Karpas-422 (cell line): ENCODE results near the gene HS6ST3. TPM values are rescaled to one million over a fixed set of nuclear protein-coding genes. Genes with fewer than 3 reads are reported as not detected.

Source experiments
- DNase-seq: peaks from one replicate; pipeline ENCODE4 v3.0.0-alpha.2; 2015
- H2AFZ ChIP-seq: fragments of 200-600 bp; sonication (generic); 2 replicates; pipeline ENCODE4 v1.6.1; 2014; ENCODE audit warnings: antibody characterized with exemption, low read length, mixed read lengths
- H3K27ac ChIP-seq: fragments of 200-600 bp; sonication (generic); 2 replicates; pipeline ENCODE4 v1.5.1; 2014; ENCODE audit warnings: mild to moderate bottlenecking, low read length, moderate library complexity
- H3K27me3 ChIP-seq: fragments of 200-600 bp; sonication (generic); 2 replicates; pipeline ENCODE4 v1.6.1; 2014; ENCODE audit warnings: low read length, mixed read lengths
- H3K36me3 ChIP-seq: fragments of 200-600 bp; sonication (generic); 2 replicates; pipeline ENCODE4 v1.6.1; 2014; ENCODE audit warnings: low read length, mixed read lengths; ENCODE audit not compliant: insufficient read depth
- H3K4me1 ChIP-seq: fragments of 200-600 bp; sonication (generic); 2 replicates; pipeline ENCODE4 v1.6.1; 2014; ENCODE audit warnings: mild to moderate bottlenecking, low read length, mixed read lengths
- H3K4me2 ChIP-seq: fragments of 200-600 bp; sonication (generic); 2 replicates; pipeline ENCODE4 v1.6.1; 2014; ENCODE audit warnings: low read length, low read depth, mild to moderate bottlenecking; ENCODE audit not compliant: poor library complexity, severe bottlenecking
- H3K4me3 ChIP-seq: fragments of 200-600 bp; sonication (generic); 2 replicates; pipeline ENCODE4 v1.5.1; 2014; ENCODE audit warnings: mild to moderate bottlenecking, antibody characterized with exemption, low read length, mixed read lengths
- H3K79me2 ChIP-seq: fragments of 200-600 bp; sonication (generic); 2 replicates; pipeline ENCODE4 v1.6.1; 2014; ENCODE audit warnings: mild to moderate bottlenecking, low read length, mixed read lengths
- H3K9ac ChIP-seq: fragments of 200-600 bp; sonication (generic); 2 replicates; pipeline ENCODE4 v1.6.0; 2014; ENCODE audit warnings: low read length
- H3K9me2 ChIP-seq: fragments of 200-600 bp; sonication (generic), shearing (Covaris generic); replicated peaks from 2 replicates; pipeline ENCODE4 v1.6.0; 2014; ENCODE audit warnings: mild to moderate bottlenecking, low read length, moderate library complexity; ENCODE audit not compliant: insufficient read depth
- H3K9me3 ChIP-seq: fragments of 300-700, 200-600 bp; sonication (generic); 2 replicates; pipeline ENCODE4 v1.6.1; 2014; ENCODE audit warnings: low read length, mixed read lengths
- H4K20me1 ChIP-seq: fragments of 200-600 bp; sonication (generic); 2 replicates; pipeline ENCODE4 v1.6.1; 2014; ENCODE audit warnings: mild to moderate bottlenecking, antibody characterized with exemption, low read length, low read depth; ENCODE audit not compliant: insufficient read depth
- total RNA-seq: library from RNA; depleted of rRNA; stranded (reverse); fragments of >200 nt; shearing (Covaris generic); gene quantifications from 2 replicates; pipeline ENCODE4 v1.2.3, GENCODE V29; 2014; ENCODE audit warnings: low replicate concordance

HS6ST3 gene
- total RNA-seq, 1 experiment from 2014 or later, result not detected

GRCh38 chr13:96849091-96849490, 759.2 kb downstream of the HS6ST3 start:
- Histone ChIP-seq H3K4me3 (no peak overlapping the region), H3K36me3 (no peaks in the 10 kb centered on the region), H3K9ac (no peak overlapping the region), H3K9me2 (no peaks in the 10 kb centered on the region), H3K4me2 (no peak overlapping the region), H3K27me3 (no peaks in the 10 kb centered on the region), H3K4me1 (no peaks in the 10 kb centered on the region), H3K9me3 (no peaks in the 10 kb centered on the region), H4K20me1 (no peaks in the 10 kb centered on the region), H3K27ac (no peak overlapping the region), H3K79me2 (no peaks in the 10 kb centered on the region), H2AFZ (no peak overlapping the region)
- DNase-seq, result no peak

- Histone ChIP-seq H3K4me3 (no peak overlapping the region), H3K79me2 (no peaks in the 10 kb centered on the region), H2AFZ (no peak overlapping the region), H3K27ac (no peak overlapping the region), H3K4me2 (no peak overlapping the region), H3K9me2 (no peaks in the 10 kb centered on the region), H4K20me1 (no peaks in the 10 kb centered on the region), H3K9ac (no peak overlapping the region), H3K4me1 (no peaks in the 10 kb centered on the region), H3K9me3 (no peaks in the 10 kb centered on the region), H3K27me3 (no peaks in the 10 kb centered on the region), H3K36me3 (no peaks in the 10 kb centered on the region)
- no peak for DNase-seq
Observed at GRCh38 chr13:96850538-96851145, 760.7 kb downstream of the HS6ST3 start.

GRCh38 chr13:96851856-96852445, 762.0 kb downstream of the HS6ST3 start:
- no peak overlapping the region for H2AFZ ChIP-seq
- H3K79me2 ChIP-seq, result no peaks in the 10 kb centered on the region
- no peaks in the 10 kb centered on the region for H4K20me1 ChIP-seq
- H3K9ac ChIP-seq, result no peak overlapping the region
- no peaks in the 10 kb centered on the region for H3K9me2 ChIP-seq
- H3K36me3 ChIP-seq, result no peaks in the 10 kb centered on the region
- no peak overlapping the region for H3K27ac ChIP-seq
- no peak overlapping the region for H3K4me3 ChIP-seq
- no peaks in the 10 kb centered on the region for H3K9me3 ChIP-seq
- DNase-seq, result no peak
- no peaks in the 10 kb centered on the region for H3K27me3 ChIP-seq
- no peak overlapping the region for H3K4me2 ChIP-seq
- H3K4me1 ChIP-seq, result no peaks in the 10 kb centered on the region

GRCh38 chr13:96858133-96858826, 768.4 kb downstream of the HS6ST3 start:
- no peak overlapping the region for H3K4me2 ChIP-seq
- H3K36me3 ChIP-seq, result no peaks in the 10 kb centered on the region

GRCh38 chr13:96860882-96861281, 771.0 kb downstream of the HS6ST3 start:
- Histone ChIP-seq H2AFZ (no peak overlapping the region), H3K9ac (no peak overlapping the region), H3K9me3 (no peaks in the 10 kb centered on the region), H4K20me1 (no peaks in the 10 kb centered on the region), H3K27me3 (no peaks in the 10 kb centered on the region), H3K4me1 (no peaks in the 10 kb centered on the region), H3K36me3 (no peaks in the 10 kb centered on the region), H3K4me3 (no peak overlapping the region), H3K4me2 (no peak overlapping the region), H3K9me2 (no peaks in the 10 kb centered on the region; the same call in 1 of the 2 replicates), H3K27ac (no peak overlapping the region), H3K79me2 (no peaks in the 10 kb centered on the region)
- no peak for DNase-seq

More at GRCh38 chr13:96858133-96858826, 768.4 kb downstream of the HS6ST3 start:
- Histone ChIP-seq H3K79me2 (no peaks in the 10 kb centered on the region), H3K27me3 (no peaks in the 10 kb centered on the region), H3K9me3 (no peaks in the 10 kb centered on the region), H3K4me1 (no peaks in the 10 kb centered on the region), H3K9me2 (no peaks in the 10 kb centered on the region), H3K4me3 (no peak overlapping the region), H4K20me1 (no peaks in the 10 kb centered on the region), H2AFZ (no peak overlapping the region), H3K27ac (no peak overlapping the region), H3K9ac (no peak overlapping the region)
- DNase-seq, result no peak

GRCh38 chr13:96862093-96862492, 772.2 kb downstream of the HS6ST3 start:
- no peaks in the 10 kb centered on the region for H3K79me2 ChIP-seq
- no peak overlapping the region for H3K27ac ChIP-seq
- H3K9ac ChIP-seq, result no peak overlapping the region
- H3K4me3 ChIP-seq, result no peak overlapping the region
- no peaks in the 10 kb centered on the region for H3K4me1 ChIP-seq
- H3K36me3 ChIP-seq, result no peaks in the 10 kb centered on the region
- no peaks in the 10 kb centered on the region for H3K27me3 ChIP-seq
- H3K9me2 ChIP-seq, result no peaks in the 10 kb centered on the region; the same call in 1 of the 2 replicates
- H3K9me3 ChIP-seq, result no peaks in the 10 kb centered on the region
- DNase-seq, result no peak
- no peak overlapping the region for H2AFZ ChIP-seq
- no peaks in the 10 kb centered on the region for H4K20me1 ChIP-seq
- H3K4me2 ChIP-seq, result no peak overlapping the region

- Histone ChIP-seq H3K36me3 (no peaks in the 10 kb centered on the region), H3K27ac (no peak overlapping the region), H2AFZ (no peak overlapping the region), H3K27me3 (no peaks in the 10 kb centered on the region), H4K20me1 (no peaks in the 10 kb centered on the region), H3K9me3 (no peaks in the 10 kb centered on the region), H3K9ac (no peak overlapping the region), H3K79me2 (no peaks in the 10 kb centered on the region), H3K4me2 (no peak overlapping the region), H3K4me1 (no peaks in the 10 kb centered on the region), H3K4me3 (no peak overlapping the region), H3K9me2 (no peaks in the 10 kb centered on the region; the same call in 1 of the 2 replicates)
- DNase-seq, result no peak
Observed at GRCh38 chr13:96862999-96863398, 773.1 kb downstream of the HS6ST3 start.

- Histone ChIP-seq H3K9me3 (peaks cover 3% of the 10 kb centered on the region; the same call in 1 of the 2 replicates), H3K4me2 (no peak overlapping the region), H3K9me2 (no peaks in the 10 kb centered on the region), H4K20me1 (no peaks in the 10 kb centered on the region), H2AFZ (no peak overlapping the region), H3K4me1 (no peaks in the 10 kb centered on the region), H3K36me3 (no peaks in the 10 kb centered on the region), H3K79me2 (no peaks in the 10 kb centered on the region), H3K4me3 (no peak overlapping the region), H3K9ac (no peak overlapping the region), H3K27me3 (0 out of 2 replicates have a peak, but pooled peaks cover 3% of the 10 kb centered on the region), H3K27ac (no peak overlapping the region)
- DNase-seq, result no peak
Observed at GRCh38 chr13:96871469-96871868, 781.6 kb downstream of the HS6ST3 start.
